ENCODE data around the gene SBF1.
A peak's percentile ranks its signal among the peaks of the same experiment; 100 is the strongest.

Gene SBF1

DNA sequence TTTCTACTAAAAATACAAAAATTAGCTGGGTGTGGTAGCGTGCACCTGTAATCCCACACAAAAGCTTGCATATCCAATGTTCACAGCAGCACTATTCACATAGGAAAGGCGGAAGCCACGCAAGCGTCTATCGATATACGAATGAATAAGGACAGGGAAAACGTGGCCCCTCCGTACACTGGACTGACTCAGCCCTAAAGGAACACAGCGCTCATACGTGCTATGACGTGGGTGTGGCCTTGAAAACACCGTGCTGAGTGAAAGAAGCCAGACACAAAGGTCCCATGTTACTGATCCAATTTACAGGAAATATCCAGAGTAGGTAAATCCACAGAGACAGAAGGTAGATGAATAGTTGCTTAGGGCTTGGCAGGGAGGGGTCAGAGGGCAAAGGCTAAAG is 25.6 kb upstream of the SBF1 start:
- no peak for ATAC-seq
- TF ChIP-seq TCF4 (CRISPR knock-in tag; IDR thresholded peaks at IDR 0.05; ENCODE audit: borderline replicate concordance) (no peak), OSR1 (CRISPR knock-in tag; IDR thresholded peaks at IDR 0.05) (no peak), ZNF565 (CRISPR knock-in tag; conservative IDR thresholded peaks at IDR 0.05; ENCODE audit: low read depth) (no peak), CSDC2 (CRISPR knock-in tag; IDR thresholded peaks at IDR 0.05) (no peak), BACH2 (CRISPR knock-in tag; IDR thresholded peaks at IDR 0.05; ENCODE audit: borderline replicate concordance) (no peak)
- TF ChIP-seq, protein P1, sequence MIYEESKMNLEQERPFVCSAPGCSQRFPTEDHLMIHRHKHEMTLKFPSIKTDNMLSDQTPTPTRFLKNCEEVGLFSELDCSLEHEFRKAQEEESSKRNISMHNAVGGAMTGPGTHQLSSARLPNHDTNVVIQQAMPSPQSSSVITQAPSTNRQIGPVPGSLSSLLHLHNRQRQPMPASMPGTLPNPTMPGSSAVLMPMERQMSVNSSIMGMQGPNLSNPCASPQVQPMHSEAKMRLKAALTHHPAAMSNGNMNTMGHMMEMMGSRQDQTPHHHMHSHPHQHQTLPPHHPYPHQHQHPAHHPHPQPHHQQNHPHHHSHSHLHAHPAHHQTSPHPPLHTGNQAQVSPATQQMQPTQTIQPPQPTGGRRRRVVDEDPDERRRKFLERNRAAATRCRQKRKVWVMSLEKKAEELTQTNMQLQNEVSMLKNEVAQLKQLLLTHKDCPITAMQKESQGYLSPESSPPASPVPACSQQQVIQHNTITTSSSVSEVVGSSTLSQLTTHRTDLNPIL (CRISPR knock-in tag; IDR thresholded peaks at IDR 0.05; ENCODE audit: low read depth): no peak

DNA sequence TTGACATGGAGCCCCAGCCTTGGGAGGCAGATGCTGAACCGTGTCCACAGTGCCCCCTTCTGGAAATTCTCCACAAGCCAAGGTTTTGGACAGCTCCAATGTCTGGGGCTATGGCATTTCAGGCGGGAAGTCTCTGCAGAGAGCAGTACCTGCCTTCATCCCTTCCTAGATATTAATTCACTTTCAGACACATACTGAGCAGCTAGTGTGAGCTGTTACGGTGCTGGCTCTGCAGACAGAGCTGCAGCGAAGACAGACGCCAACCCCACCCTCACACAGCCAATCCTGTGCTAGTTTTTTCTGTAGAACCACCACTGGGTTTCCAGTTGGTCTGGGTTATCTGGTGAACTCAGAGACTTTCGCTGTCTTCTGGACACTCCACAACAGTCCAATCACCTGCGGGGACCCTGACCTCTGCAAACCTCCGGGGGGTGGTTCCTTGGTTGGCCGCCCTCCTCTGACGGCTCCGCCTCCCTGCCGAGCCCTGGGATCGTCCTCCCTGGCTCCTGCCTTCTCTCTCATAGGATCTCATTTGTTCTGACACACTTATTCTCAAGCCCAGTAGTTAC is 23.6 kb upstream of the SBF1 start:
- no peak for TF ChIP-seq ZFP3 (CRISPR knock-in tag; IDR thresholded peaks at IDR 0.05)
- TF ChIP-seq, protein P2, sequence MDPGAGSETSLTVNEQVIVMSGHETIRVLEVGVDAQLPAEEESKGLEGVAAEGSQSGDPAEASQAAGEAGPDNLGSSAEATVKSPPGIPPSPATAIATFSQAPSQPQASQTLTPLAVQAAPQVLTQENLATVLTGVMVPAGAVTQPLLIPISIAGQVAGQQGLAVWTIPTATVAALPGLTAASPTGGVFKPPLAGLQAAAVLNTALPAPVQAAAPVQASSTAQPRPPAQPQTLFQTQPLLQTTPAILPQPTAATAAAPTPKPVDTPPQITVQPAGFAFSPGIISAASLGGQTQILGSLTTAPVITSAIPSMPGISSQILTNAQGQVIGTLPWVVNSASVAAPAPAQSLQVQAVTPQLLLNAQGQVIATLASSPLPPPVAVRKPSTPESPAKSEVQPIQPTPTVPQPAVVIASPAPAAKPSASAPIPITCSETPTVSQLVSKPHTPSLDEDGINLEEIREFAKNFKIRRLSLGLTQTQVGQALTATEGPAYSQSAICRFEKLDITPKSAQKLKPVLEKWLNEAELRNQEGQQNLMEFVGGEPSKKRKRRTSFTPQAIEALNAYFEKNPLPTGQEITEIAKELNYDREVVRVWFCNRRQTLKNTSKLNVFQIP (CRISPR knock-in tag; IDR thresholded peaks at IDR 0.05; ENCODE audit: borderline replicate concordance, low read depth): no peak
- TF ChIP-seq, protein P3, sequence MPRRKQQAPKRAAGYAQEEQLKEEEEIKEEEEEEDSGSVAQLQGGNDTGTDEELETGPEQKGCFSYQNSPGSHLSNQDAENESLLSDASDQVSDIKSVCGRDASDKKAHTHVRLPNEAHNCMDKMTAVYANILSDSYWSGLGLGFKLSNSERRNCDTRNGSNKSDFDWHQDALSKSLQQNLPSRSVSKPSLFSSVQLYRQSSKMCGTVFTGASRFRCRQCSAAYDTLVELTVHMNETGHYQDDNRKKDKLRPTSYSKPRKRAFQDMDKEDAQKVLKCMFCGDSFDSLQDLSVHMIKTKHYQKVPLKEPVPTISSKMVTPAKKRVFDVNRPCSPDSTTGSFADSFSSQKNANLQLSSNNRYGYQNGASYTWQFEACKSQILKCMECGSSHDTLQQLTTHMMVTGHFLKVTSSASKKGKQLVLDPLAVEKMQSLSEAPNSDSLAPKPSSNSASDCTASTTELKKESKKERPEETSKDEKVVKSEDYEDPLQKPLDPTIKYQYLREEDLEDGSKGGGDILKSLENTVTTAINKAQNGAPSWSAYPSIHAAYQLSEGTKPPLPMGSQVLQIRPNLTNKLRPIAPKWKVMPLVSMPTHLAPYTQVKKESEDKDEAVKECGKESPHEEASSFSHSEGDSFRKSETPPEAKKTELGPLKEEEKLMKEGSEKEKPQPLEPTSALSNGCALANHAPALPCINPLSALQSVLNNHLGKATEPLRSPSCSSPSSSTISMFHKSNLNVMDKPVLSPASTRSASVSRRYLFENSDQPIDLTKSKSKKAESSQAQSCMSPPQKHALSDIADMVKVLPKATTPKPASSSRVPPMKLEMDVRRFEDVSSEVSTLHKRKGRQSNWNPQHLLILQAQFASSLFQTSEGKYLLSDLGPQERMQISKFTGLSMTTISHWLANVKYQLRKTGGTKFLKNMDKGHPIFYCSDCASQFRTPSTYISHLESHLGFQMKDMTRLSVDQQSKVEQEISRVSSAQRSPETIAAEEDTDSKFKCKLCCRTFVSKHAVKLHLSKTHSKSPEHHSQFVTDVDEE (CRISPR knock-in tag; IDR thresholded peaks at IDR 0.05): no peak
- TF ChIP-seq, protein P4, sequence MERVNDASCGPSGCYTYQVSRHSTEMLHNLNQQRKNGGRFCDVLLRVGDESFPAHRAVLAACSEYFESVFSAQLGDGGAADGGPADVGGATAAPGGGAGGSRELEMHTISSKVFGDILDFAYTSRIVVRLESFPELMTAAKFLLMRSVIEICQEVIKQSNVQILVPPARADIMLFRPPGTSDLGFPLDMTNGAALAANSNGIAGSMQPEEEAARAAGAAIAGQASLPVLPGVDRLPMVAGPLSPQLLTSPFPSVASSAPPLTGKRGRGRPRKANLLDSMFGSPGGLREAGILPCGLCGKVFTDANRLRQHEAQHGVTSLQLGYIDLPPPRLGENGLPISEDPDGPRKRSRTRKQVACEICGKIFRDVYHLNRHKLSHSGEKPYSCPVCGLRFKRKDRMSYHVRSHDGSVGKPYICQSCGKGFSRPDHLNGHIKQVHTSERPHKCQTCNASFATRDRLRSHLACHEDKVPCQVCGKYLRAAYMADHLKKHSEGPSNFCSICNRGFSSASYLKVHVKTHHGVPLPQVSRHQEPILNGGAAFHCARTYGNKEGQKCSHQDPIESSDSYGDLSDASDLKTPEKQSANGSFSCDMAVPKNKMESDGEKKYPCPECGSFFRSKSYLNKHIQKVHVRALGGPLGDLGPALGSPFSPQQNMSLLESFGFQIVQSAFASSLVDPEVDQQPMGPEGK (CRISPR knock-in tag; IDR thresholded peaks at IDR 0.05; ENCODE audit: borderline replicate concordance): no peak
- TF ChIP-seq ESRRG (CRISPR knock-in tag; IDR thresholded peaks at IDR 0.05): no peak
- no peak for TF ChIP-seq CSDC2 (CRISPR knock-in tag; IDR thresholded peaks at IDR 0.05)
- no peak for TF ChIP-seq ZNF70 (CRISPR knock-in tag; IDR thresholded peaks at IDR 0.05)
- no peak for TF ChIP-seq ZNF565 (CRISPR knock-in tag; conservative IDR thresholded peaks at IDR 0.05; ENCODE audit: low read depth)
- TF ChIP-seq ZFP30 (CRISPR knock-in tag; IDR thresholded peaks at IDR 0.05): no peak
- ATAC-seq: peak; percentile 95

DNA sequence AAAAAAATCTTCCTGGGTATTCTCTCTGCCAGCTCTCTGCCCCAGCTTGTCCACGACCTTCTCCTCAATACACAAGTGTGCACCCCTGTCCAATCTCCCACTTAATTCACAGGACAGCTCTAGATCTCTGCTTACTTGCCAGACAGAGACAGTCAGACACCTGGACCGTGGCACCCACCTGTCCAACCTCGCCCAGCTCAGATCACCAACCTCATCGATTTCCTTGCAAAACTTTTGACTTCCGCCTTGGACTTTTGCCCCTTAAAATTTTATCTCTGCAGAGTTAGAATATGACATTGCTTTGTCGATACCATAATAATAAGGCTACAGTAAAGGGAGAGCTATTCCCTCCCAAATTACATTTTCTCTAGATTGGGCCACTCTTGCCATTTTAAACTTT is 22.3 kb upstream of the SBF1 start:
- ATAC-seq: no peak
- no peak for TF ChIP-seq ARNTL (CRISPR knock-in tag; IDR thresholded peaks at IDR 0.05; ENCODE audit: borderline replicate concordance, low read depth)

DNA sequence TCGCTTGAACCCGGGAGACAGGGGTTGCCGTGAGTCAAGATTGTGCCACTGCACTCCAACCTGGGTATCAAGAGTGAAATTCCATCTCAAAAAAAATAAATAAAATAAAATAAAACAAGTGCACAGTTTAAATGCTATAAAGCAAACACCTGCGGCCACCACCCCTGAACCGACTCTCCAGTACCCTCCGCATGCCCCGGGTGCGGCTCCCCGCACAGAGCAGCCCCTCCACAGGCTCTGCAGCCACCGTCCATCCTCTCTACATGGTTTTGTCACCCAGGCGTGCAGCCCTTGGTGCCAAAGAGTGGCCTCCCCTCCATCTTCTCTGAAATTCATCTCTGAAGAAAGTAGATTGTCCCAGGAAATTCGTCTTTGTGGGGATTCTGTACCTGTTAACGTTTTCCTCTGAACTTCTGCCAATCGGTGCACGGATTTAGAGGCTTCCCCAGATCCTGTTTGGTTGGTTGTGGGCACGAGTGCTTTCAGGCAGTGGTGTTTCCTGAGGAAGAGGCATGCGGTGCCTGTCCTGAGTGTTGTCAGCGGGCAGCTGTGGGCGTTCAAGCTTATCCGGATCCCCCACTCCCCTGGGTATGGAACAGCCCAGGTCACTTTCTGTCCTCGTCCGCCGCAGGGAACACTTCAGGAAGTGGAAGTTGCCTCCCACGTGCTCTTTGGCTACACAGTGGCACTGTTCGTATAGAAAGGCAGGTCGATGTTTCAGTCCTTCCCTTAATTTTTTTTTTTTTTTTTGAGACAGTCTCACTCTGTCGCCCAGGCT is 15.9 kb upstream of the SBF1 start:
- ATAC-seq: no peak
- TF ChIP-seq, protein P2 (CRISPR knock-in tag; IDR thresholded peaks at IDR 0.05; ENCODE audit: borderline replicate concordance, low read depth): no peak
- TF ChIP-seq PPARA (CRISPR knock-in tag; IDR thresholded peaks at IDR 0.05; ENCODE audit: borderline replicate concordance) (no peak), ISL1 (CRISPR knock-in tag; IDR thresholded peaks at IDR 0.05) (no peak), TOX (CRISPR knock-in tag; IDR thresholded peaks at IDR 0.05; ENCODE audit: borderline replicate concordance) (no peak), ZC3H10 (CRISPR knock-in tag; IDR thresholded peaks at IDR 0.05) (no peak), ZNF70 (CRISPR knock-in tag; IDR thresholded peaks at IDR 0.05) (no peak), GLIS3 (CRISPR knock-in tag; IDR thresholded peaks at IDR 0.05) (no peak), ESRRG (CRISPR knock-in tag; IDR thresholded peaks at IDR 0.05) (no peak), BACH2 (CRISPR knock-in tag; IDR thresholded peaks at IDR 0.05; ENCODE audit: borderline replicate concordance) (no peak), ZNF8 (CRISPR knock-in tag; IDR thresholded peaks at IDR 0.05) (no peak), TCF4 (CRISPR knock-in tag; IDR thresholded peaks at IDR 0.05; ENCODE audit: borderline replicate concordance) (no peak)
- TF ChIP-seq, protein P4 (CRISPR knock-in tag; IDR thresholded peaks at IDR 0.05; ENCODE audit: borderline replicate concordance): no peak
- TF ChIP-seq, protein P3 (CRISPR knock-in tag; IDR thresholded peaks at IDR 0.05): no peak

Data from SK-N-SH treated with all-trans-retinoic acid at 6 μM for 48 hours (cell line).